HG02571 (cell line): ENCODE data around the gene CHODL.

Source experiments
- ATAC-seq: cut with Tn5 transposase; IDR thresholded peaks from one replicate; pipeline ENCODE4 v1.9.1; 2021; ENCODE audit warnings: mild to moderate bottlenecking, moderate library complexity; ENCODE audit not compliant: unreplicated experiment

Gene CHODL

DNA sequence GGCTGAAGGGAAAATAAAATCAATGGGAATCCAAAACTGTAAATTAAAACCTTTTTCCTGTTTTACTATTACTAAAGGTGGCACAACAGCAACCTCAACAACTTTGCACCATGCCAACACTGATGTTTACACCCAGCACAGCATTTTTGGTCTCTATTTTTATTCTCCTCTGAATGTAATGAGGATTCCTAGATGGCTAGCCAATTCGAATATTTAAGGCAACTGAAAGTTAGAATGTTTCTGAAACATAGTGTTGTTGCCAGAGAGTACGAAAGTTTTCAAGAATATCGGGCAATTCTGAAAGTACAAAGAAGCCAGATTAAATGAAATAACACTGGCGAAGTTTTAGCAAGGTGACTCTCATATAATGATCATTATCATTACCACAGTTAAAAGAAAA is 40.7 kb downstream of the CHODL start:
- ATAC-seq: no peak

DNA sequence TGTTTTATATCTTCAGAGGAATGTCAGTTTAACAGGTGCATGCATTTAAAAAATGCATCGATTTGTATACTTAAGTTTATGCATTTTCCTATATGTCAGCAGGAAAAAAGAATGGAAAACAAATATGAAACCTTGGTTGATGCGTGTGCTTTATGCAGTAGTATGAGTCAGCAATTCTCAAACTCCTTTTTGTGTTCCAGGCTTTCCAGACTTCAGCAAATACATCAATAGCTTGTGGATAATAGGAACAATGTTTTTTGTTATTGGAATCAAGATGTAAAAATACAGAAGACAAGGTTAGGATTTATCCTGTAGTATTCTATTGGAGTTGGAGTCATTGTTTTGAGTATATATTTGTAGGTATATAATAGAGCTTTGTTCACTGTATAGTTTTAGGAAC is 45.2 kb downstream of the CHODL start:
- ATAC-seq: no peak

DNA sequence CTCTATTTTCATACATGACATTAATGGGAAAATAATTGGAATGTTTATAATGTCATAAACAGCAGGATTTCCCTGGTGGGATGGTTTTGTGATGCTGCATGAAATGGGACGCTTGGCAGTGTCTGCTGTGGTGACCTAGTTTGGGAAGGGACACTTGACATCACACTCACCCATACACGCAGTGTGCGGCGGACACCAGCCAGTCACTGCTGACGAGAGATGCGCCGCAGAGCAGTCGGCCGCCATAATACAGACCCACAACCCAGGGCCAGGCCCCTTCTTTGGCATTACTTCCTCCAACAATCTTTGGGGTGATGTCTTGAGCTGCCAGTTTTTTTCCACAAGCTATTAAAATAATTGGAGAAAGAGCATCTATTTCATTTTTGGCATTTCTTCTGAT is 49.5 kb downstream of the CHODL start:
- no peak for ATAC-seq

DNA sequence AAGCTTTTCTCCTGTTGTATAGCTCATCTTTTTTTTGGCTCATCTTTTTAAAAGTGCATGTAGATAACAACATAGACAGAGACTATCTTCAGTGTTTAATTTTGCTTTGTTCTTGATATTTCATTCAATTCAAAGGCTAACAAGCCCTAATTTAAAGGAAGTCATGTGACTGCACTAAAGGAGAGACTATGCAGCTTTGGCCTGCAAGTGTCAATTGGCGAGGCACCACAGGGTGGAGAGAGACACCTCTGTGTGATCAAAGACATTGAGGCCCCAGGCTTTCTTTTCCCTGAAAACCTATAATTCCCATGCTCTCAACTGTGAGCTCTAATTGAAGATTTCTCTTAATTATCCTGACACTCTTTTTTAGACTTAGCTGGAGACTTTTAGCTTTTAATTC is 53.6 kb downstream of the CHODL start:
- no peak for ATAC-seq
